Activated CD4-positive, alpha-beta T cell treated with anti-CD3 and anti-CD28 coated beads, Interleukin-2, amount 50 U/mL, for 4 hours (primary cell): Measurements from ENCODE around the gene FAM171A2.
A peak's percentile ranks its signal among the peaks of the same experiment; 100 is the strongest.
"Not testable (repeated sequence)": the region's sequence is repeated elsewhere in the genome, so short reads cannot be mapped to it uniquely, and the experiment has no call there.

ENCODE experiments used
- DNase-seq, 2 experiments: peaks; one replicate each; pipeline ENCODE4 v3.0.0-alpha.2; 2020

FAM171A2 gene

GRCh38 chr17:44344939-44345453, 18.7 kb downstream of the FAM171A2 start, which contains the start of gene GRN:
TSS of gene GRN (plus strand) at chr17:44345302. CDS start at chr17:44349165, 3,863 bp downstream.
- DNase-seq: peak; percentile 76 to 78

GRCh38 chr17:44343510-44344209, 20.0 kb downstream of the FAM171A2 start:
- no peak for DNase-seq

- DNase-seq: not testable (repeated sequence)
These were observed 23.1 kb downstream of the FAM171A2 start for GRCh38 chr17:44340553-44340952.

- no peak for DNase-seq
These were observed 25.0 kb downstream of the FAM171A2 start for GRCh38 chr17:44338702-44339101.

GRCh38 chr17:44335968-44336367, 27.7 kb downstream of the FAM171A2 start:
- DNase-seq: no peak

DNA sequence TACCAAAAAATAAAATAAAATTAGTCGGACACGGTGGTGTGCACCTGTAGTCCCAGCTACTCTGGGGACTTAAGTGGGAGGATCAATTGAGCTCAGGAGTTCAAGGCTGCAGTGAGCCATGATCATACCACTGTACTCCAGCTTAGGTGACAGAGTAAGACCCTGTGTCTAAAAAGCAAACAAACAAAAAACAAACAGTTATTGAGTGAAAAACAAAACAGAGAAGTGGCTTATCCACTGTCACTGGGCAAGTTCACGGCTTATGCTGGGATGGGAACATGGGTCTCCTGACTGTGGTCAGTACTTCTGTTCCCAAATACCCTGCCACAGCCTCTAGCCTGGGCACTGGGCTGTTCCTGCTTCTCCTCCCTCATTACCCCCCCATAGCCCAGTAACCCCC, 28.1 kb downstream of the FAM171A2 start:
- DNase-seq: no peak

- DNase-seq: no peak
These were observed 28.9 kb downstream of the FAM171A2 start for GRCh38 chr17:44334727-44335126.

DNA sequence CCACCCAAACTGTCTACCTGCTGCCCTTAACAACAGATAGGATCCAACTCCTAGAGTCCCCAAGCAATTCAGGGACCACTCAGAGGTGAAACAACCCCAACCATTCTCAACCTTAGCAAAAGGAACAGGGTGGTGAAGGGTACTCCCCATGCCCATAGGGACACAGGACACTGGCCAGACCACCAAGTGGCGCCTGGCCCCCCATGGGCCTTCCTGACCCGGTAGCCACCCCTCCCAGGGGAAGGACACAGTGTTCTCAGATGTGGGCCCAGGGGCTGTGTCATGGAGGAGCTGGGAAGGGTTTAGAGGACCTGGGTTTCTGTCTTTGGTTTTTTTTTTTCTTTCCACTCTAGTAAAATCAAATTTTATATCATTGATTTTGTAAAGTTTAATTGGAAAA, 29.3 kb downstream of the FAM171A2 start:
- no peak for DNase-seq

DNA sequence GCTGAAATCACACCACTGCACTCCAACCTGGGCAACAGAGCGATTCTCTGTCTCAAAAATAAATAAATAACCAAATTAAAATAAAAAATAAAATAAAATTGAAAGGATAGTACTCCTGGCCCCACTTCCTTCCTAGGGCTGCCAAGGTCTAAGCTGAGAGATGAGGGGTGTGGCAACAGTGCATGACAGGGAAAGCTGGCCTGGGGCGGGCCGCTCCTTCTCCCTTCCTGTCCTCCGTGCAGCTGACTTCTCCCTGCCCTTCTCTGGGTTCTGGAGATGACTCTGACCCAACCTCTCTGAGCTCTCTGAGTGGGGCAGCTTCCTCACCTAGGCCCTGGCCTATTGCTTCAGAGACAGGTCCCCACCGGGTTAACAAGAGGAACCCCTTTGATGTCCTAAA, 30.3 kb downstream of the FAM171A2 start:
- DNase-seq: no peak

- DNase-seq: peak; percentile 57 to 58
These were observed 32.3 kb downstream of the FAM171A2 start for GRCh38 chr17:44331249-44331760.

GRCh38 chr17:44330263-44330662, 33.4 kb downstream of the FAM171A2 start:
- not testable (repeated sequence) for DNase-seq

DNA sequence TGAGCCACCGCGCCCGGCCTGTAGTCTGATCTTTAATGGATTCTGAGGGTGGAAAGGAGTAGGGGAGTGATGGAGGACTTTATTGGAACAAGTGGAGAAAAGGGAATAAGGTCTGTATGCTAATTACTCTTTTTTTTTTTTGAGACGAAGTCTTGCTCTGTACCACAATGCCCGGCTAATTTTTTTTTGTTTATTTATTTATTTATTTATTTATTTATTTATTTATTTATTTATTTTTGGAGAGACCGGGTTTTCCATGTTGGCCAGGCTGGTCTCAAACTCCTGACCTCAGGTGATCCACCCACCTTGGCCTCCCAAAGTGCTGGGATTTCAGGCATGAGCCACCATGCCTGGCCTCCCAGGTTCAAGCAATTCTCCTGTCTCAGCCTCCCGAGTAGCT, 34.1 kb downstream of the FAM171A2 start:
- not testable (repeated sequence) for DNase-seq

GRCh38 chr17:44327715-44328449, 35.8 kb downstream of the FAM171A2 start:
- no peak for DNase-seq

DNA sequence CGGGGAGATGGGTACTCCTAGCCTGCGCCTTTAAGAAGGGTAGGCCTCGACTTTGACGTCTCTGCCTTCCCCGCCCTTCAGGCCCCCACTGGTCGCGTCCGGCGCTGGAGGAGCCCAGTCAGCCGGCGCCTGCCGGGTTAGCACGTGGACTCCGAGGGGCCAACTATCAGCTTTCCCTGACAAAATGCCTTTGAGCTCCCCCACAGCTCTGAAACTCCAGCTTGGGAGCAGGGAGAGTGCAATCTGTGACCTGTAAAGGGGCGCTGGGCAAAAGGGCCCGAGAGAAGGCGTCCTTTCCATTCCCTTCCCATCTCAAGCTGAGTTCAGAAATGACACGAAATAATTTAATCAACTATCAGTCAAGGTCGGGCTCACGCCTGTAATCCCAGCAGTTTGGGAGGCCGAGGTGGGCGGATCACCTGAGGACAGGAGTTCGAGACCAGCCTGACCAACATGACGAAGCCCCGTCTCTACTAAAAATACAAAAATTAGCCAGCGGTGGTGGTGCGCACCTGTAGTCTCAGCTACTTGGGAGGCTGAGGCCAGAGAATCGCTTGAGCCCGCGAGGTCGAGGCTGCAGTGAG, 36.7 kb downstream of the FAM171A2 start:
- peak; percentile 91 to 92 for DNase-seq

- DNase-seq: peak; percentile 90 to 91
These were observed 38.9 kb downstream of the FAM171A2 start, which contains the start of gene SLC25A39 for GRCh38 chr17:44324571-44325275. TSS of gene SLC25A39 (minus strand) at chr17:44324823. CDS start at chr17:44323562, 1,261 bp downstream.

DNA sequence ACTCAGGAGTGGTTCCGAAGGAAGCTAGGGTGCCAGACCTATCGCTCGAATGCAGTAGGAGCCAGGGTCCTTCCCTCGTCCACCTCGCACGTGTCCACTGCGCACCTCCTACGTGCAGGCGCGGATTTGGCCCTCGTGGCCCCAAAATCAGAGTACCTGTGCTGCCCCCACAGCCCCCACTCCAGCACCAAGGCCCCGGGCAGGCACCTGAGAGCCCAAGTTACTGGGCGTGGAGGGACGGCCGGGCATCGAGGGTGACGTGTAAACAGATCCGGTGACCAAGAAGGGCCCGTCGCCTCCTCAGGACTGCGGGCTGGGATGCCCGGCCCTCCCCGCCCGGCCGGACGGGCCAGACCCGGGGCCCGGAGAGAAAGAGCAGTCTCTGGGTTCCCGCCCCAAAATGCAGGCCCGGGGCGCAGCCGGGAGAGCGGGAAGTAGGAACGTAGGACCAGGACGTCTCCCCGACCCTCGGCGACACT, 39.5 kb downstream of the FAM171A2 start:
- DNase-seq: no peak

GRCh38 chr17:44323359-44324091, 40.1 kb downstream of the FAM171A2 start:
- DNase-seq: no peak

GRCh38 chr17:44322236-44322895, 41.3 kb downstream of the FAM171A2 start:
- no peak for DNase-seq

DNA sequence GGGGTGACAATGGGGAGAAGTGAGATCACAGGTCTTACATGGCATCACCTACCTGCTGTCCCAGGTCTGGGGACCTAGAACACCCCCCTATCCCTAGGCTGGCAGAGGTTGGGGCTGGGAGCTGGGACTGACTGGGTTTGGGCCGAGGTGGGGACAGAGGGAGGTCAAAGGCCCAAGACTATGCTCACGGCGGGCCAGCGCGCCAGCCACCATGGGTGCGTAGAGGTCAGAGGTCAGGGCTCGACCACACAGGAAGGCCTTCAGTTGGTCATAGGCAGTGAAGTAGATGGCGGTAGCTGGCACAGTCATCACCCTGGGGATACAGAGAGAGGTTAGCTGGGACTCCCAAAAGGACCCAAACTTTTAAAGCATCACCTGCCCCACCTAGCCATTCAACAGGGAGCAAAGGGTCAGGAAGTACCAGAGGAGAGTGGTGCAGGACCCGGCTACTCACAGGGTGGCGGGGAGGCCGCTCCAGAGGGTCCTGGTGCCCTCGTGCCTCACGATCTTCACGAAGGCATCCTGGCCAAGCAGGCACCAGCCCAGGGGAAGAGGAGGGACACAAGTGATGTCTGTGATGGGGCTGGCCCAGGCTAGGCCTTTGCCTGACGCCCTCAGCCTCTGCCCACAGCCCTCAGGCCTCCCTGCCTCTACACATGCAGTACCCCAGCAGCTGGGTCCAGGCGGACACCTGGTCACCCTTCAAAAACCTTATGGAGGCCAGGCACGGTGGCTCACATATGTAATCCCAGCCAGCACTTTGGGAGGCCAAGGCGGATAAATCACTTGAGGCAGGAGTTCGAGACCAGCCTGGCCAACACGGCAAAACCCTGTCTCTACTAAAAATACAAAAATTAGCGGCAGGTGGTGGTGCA, 42.2 kb downstream of the FAM171A2 start:
- DNase-seq: no peak

DNA sequence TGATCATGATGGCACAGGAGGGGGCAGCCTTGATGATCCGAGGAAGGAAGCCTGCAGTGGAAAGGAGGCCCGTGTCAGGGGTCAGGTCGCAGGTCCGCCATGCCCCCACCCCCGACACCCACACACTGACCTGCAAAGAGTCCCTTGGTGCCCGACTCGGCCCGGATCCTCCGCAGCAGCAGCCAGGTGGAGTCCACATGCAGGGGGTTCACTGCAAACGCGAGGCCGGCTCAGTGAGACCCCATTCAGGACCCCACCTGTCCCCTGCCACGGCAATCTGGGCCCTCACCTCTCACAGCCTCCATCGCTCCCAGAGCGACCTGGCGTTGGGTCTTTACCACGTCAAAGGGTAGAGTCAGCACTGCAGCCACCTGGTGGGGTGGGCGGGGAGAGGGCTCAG, 43.6 kb downstream of the FAM171A2 start:
- no peak for DNase-seq
